HepG2 (cell line): ENCODE data around the gene TJAP1. TPM values are rescaled to one million over a fixed set of nuclear protein-coding genes. Genes with fewer than 3 reads are reported as not detected.

ENCODE experiments used
- AKAP8 ChIP-seq: sonication (generic); formaldehyde crosslinking; IDR thresholded peaks from 2 replicates; pipeline ENCODE4 v1.5.1; 2020; ENCODE audit warnings: mild to moderate bottlenecking, missing genetic modification reagents
- CREB3 ChIP-seq: sonication (generic); formaldehyde crosslinking; IDR thresholded peaks from 2 replicates; pipeline ENCODE4 v1.5.0; 2020; ENCODE audit warnings: missing genetic modification reagents
- DDIT3 ChIP-seq: sonication (generic); formaldehyde crosslinking; IDR thresholded peaks from 2 replicates; pipeline ENCODE4 v1.4.0; 2020; ENCODE audit warnings: mild to moderate bottlenecking, missing genetic modification reagents
- JUNB ChIP-seq: sonication (generic); formaldehyde crosslinking; IDR thresholded peaks from 2 replicates; pipeline ENCODE4 v1.8.0; 2022; ENCODE audit warnings: missing genetic modification reagents, mild to moderate bottlenecking, borderline replicate concordance
- MIER3 ChIP-seq: IDR thresholded peaks from 2 replicates; pipeline ENCODE4 v1.6.1; 2016; ENCODE audit warnings: missing compliant biosample characterization, borderline replicate concordance
- NR2F6 ChIP-seq, 2 experiments: IDR thresholded peaks; 2 replicates each; pipeline ENCODE4 v1.6.1; 2016; ENCODE audit warnings: antibody characterized with exemption in 1 of 2, mild to moderate bottlenecking in 1 of 2
- NRL ChIP-seq: sonication (generic); formaldehyde crosslinking; IDR thresholded peaks from 2 replicates; pipeline ENCODE4 v1.5.0; 2020; ENCODE audit warnings: missing genetic modification reagents, mild to moderate bottlenecking, moderate library complexity, borderline replicate concordance
- RFX3 ChIP-seq: IDR thresholded peaks from 2 replicates; pipeline ENCODE4 v1.6.1; 2016; ENCODE audit warnings: missing biosample characterization, missing genetic modification reagents
- SIX1 ChIP-seq: sonication (generic); formaldehyde crosslinking; IDR thresholded peaks from 2 replicates; pipeline ENCODE4 v1.4.0; 2020; ENCODE audit warnings: missing genetic modification reagents, borderline replicate concordance
- SIX4 ChIP-seq: sonication (generic); formaldehyde crosslinking; IDR thresholded peaks from 2 replicates; pipeline ENCODE4 v1.4.0; 2020; ENCODE audit warnings: missing genetic modification reagents
- SOX13 ChIP-seq, 3 experiments: fragments of 450-650 bp in 1 of 3; sonication (generic) in 1 of 3; formaldehyde crosslinking in 1 of 3; IDR thresholded peaks in 2 of 3; conservative IDR thresholded peaks in 1 of 3; 2 replicates each; pipeline versions ENCODE4 v1.5.0 to v1.6.1; 2016 to 2020; ENCODE audit warnings: antibody characterized with exemption in 1 of 3, mild to moderate bottlenecking in 1 of 3, missing compliant biosample characterization in 1 of 3, missing genetic modification reagents in 1 of 3, moderate library complexity in 1 of 3
- THAP8 ChIP-seq: sonication (generic); formaldehyde crosslinking; IDR thresholded peaks from 2 replicates; pipeline ENCODE4 v1.5.1; 2020; ENCODE audit warnings: missing genetic modification reagents, mild to moderate bottlenecking, borderline replicate concordance
- UBTF ChIP-seq: sonication (generic); formaldehyde crosslinking; IDR thresholded peaks from 2 replicates; pipeline ENCODE4 v1.4.0; 2020; ENCODE audit warnings: mild to moderate bottlenecking, missing genetic modification reagents
- ZEB1 ChIP-seq: IDR thresholded peaks from 2 replicates; pipeline ENCODE4 v1.6.1; 2012; ENCODE audit warnings: mild to moderate bottlenecking, low read depth, inconsistent platforms; ENCODE audit not compliant: insufficient replicate concordance
- ZNF18 ChIP-seq: sonication (generic); formaldehyde crosslinking; IDR thresholded peaks from 2 replicates; pipeline ENCODE4 v1.8.0; 2022; ENCODE audit warnings: mild to moderate bottlenecking, missing genetic modification reagents; ENCODE audit not compliant: insufficient replicate concordance
- ZNF20 ChIP-seq: sonication (generic); formaldehyde crosslinking; IDR thresholded peaks from 2 replicates; pipeline ENCODE4 v1.4.0; 2020; ENCODE audit warnings: mild to moderate bottlenecking, moderate library complexity, missing genetic modification reagents
- ZNF333 ChIP-seq: sonication (generic); formaldehyde crosslinking; IDR thresholded peaks from 2 replicates; pipeline ENCODE4 v1.4.0; 2020; ENCODE audit warnings: mild to moderate bottlenecking, missing genetic modification reagents, borderline replicate concordance
- ZNF350 ChIP-seq: sonication (generic); formaldehyde crosslinking; IDR thresholded peaks from 2 replicates; pipeline ENCODE4 v1.4.0; 2020; ENCODE audit warnings: mild to moderate bottlenecking, low read depth, missing genetic modification reagents, borderline replicate concordance
- ZNF513 ChIP-seq: sonication (generic); formaldehyde crosslinking; conservative IDR thresholded peaks from 2 replicates; pipeline ENCODE4 v1.5.0; 2020; ENCODE audit warnings: missing genetic modification reagents
- ZNF776 ChIP-seq: sonication (generic); formaldehyde crosslinking; IDR thresholded peaks from 2 replicates; pipeline ENCODE4 v1.4.0; 2020; ENCODE audit warnings: mild to moderate bottlenecking, missing genetic modification reagents
- polyA plus RNA-seq, 8 experiments: library from polyadenylated mRNA; depleted of rRNA in 3 of 8; stranded (reverse) in 7 of 8; unstranded in 1 of 8; fragments of >200 nt; fragmentation: Illumina TruSeq in 4 of 8; extraction: Trizol in 4 of 8; gene quantifications; 2 replicates each; pipeline versions ENCODE4 v1.2.1 to v1.2.3, GENCODE V29; 2011 to 2016; ENCODE audit warnings: low read depth in 4 of 8, missing spikeins in 1 of 8, mixed read lengths in 1 of 8; ENCODE audit not compliant: insufficient read depth in 1 of 8
- total RNA-seq, 5 experiments: library from RNA; depleted of rRNA; stranded (reverse); fragments of >200 nt; fragmentation: Illumina TruSeq; extraction: Trizol; gene quantifications; 2 replicates each; pipeline ENCODE4 v1.2.3, GENCODE V29; 2016; ENCODE audit warnings: low read depth in 1 of 5

Gene TJAP1
- total and polyA plus RNA-seq, 2 of the 13 experiments (the other 11 are each of a cell fraction or from before 2014, with no cell fraction given) = 15.7 to 41.6 TPM

- peak; percentile 30; the same call in 1 of the 2 replicates for TF ChIP-seq UBTF (CRISPR knock-in tag)
- no peak for TF ChIP-seq NRL (CRISPR knock-in tag)
- no peak for TF ChIP-seq NR2F6 (IDR thresholded peaks at IDR 0.05)
- no peak for TF ChIP-seq NR2F6 (CRISPR knock-in tag; IDR thresholded peaks at IDR 0.05)
- TF ChIP-seq ZNF776 (CRISPR knock-in tag) = peak; percentile 46; the same call in 1 of the 2 replicates
- TF ChIP-seq JUNB (CRISPR knock-in tag) = no peak
- TF ChIP-seq ZNF350 (CRISPR knock-in tag) = no peak
- TF ChIP-seq DDIT3 (CRISPR knock-in tag) = no peak
- no peak for TF ChIP-seq ZNF333 (CRISPR knock-in tag)
- TF ChIP-seq ZNF18 = no peak
- TF ChIP-seq ZEB1 = no peak
- TF ChIP-seq SOX13 (IDR thresholded peaks at IDR 0.05) = no peak
- TF ChIP-seq SOX13 (CRISPR knock-in tag; conservative IDR thresholded peaks at IDR 0.05 in 1 of 2, IDR thresholded peaks at IDR 0.05 in 1 of 2) = peak in 1 of 2 experiments; percentile 68; a peak in 2 of 4 replicates
- no peak for TF ChIP-seq ZNF513 (CRISPR knock-in tag)
- no peak for TF ChIP-seq SIX4 (CRISPR knock-in tag)
- TF ChIP-seq RFX3 (CRISPR knock-in tag) = no peak
- no peak for TF ChIP-seq THAP8 (CRISPR knock-in tag)
- TF ChIP-seq MIER3 (CRISPR knock-in tag) = no peak
- no peak for TF ChIP-seq SIX1 (CRISPR knock-in tag)
- TF ChIP-seq CREB3 = no peak
- TF ChIP-seq AKAP8 = no peak
- TF ChIP-seq ZNF20 (CRISPR knock-in tag) = no peak
Observed at GRCh38 chr6:43499028-43499815, 21.9 kb downstream of the TJAP1 start (continued).
